Cerebellar nuclear complex (tissue), 1 donor: ENCODE results near the gene STRN4.

Experiments used
- DNase-seq, 2 experiments: peaks; one replicate each; lab custom pipeline; 2025; lab: John Stamatoyannopoulos, UW

Gene STRN4

GRCh38 chr19:46725036-46725820, 21.0 kb downstream of the STRN4 start:
- DNase-seq: no peak

GRCh38 chr19:46724468-46724867, 21.8 kb downstream of the STRN4 start:
- no peak for DNase-seq

- DNase-seq: no peak
Observed at GRCh38 chr19:46723471-46723870, 22.8 kb downstream of the STRN4 start.

DNA sequence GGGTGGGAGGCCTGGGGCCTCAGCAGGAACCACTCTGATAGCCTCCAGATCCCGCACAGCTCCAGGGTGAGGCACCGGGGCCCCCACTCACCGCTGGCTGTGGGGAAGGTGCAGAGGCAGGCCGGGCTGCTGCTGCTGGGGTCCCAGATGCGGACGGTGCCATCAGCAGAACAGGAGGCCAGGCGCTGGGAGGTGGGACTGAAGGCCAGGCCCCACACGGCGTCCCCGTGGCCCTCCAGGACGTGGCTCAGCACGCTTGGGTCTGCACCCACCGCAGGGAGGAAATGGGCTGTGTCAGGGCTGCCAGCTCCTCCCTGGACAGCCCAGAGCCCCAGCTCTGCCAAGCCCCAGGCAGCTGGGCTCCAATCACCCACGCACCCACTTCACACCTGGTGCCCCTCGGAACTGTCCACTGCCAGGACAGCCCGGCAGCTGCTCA, 23.2 kb downstream of the STRN4 start:
- DNase-seq: no peak

GRCh38 chr19:46722421-46723022, 23.7 kb downstream of the STRN4 start:
- DNase-seq: no peak

GRCh38 chr19:46722004-46722380, 24.3 kb downstream of the STRN4 start:
- DNase-seq: no peak

GRCh38 chr19:46721269-46722003, 24.8 kb downstream of the STRN4 start:
- DNase-seq: no peak

GRCh38 chr19:46720503-46721239, 25.6 kb downstream of the STRN4 start:
- DNase-seq: no peak

DNA sequence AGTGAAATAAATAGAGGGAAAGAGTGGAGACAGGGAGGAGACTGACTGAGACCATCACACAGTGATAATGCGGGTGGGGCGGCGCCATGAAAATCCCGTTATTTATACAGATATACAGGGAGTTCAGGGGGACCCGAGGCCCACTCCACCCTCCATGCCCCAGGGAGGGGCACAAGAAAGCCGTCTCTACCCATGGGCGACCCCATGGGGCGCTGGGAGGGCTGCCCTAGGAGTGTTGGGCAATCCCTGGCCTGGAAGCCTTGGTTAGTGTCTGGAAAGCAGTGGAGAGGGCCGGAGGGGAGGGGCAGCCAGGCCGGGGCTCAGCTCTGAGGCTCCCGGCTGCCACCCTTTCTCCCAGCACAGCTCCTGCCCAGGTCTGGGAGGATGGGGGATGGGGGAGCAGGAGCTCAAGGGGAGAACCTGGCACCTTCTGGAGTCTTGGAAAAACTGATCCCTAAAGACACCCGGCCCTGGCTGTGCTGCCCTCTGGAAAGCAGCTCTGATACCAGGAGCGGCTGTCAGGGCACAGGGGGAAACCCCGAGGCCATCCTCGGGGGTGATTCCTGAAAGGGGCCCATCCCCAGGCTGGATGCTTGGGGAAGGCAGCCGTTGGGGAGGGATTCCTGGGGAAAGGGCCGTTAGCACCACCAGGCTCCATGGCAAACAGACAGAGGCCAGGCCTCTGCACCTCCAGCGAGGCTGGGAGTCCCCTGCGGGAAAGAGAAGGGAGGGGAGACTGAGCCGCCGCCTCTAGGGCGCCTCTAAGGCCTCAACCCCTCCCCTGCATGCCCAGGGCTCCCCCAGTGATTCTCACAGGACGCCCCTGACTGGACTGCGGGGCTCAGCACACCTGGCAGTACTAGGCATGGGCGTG, 26.4 kb downstream of the STRN4 start:
- DNase-seq: no peak

- DNase-seq: no peak
Observed at GRCh38 chr19:46718934-46719622, 27.2 kb downstream of the STRN4 start.

DNA sequence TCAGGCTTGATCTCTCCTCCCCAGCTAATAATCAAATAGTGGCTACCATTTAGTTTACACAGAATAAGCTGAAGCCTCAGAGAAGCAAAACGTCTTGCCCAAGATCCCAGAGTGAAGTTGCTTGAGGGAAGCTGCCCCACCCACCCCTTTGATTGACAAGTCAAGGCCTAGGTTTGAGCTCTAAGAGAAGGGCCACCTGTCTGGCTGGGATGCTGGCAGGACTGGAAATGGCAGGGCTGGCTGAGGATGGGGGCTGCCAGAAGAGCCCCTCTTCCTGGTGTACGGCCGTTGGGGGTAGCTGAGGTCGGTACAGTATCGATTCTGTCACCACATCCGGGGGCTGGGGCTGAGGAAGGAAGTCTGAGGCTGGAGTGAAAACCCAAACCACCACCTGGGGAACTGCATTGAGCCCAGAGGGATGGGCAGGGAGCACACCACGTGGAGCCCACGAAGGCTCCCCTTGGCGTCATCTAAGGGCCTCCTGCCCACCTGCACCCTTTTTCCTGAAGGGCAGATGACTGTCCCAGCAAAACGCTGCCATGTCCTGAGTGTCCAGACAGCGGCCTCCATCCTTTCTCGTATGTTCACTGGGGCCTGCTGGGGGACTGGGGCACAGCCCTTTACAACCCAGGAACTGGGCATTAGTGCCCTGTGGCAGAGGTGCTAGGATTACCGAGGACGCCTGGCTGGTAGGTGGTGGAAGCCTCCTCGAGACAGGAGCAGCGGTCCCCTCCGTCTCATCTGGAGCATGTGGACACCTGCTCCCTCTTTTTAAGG, 27.9 kb downstream of the STRN4 start:
- no peak for DNase-seq

GRCh38 chr19:46717716-46718143, 28.5 kb downstream of the STRN4 start:
- DNase-seq: no peak

DNA sequence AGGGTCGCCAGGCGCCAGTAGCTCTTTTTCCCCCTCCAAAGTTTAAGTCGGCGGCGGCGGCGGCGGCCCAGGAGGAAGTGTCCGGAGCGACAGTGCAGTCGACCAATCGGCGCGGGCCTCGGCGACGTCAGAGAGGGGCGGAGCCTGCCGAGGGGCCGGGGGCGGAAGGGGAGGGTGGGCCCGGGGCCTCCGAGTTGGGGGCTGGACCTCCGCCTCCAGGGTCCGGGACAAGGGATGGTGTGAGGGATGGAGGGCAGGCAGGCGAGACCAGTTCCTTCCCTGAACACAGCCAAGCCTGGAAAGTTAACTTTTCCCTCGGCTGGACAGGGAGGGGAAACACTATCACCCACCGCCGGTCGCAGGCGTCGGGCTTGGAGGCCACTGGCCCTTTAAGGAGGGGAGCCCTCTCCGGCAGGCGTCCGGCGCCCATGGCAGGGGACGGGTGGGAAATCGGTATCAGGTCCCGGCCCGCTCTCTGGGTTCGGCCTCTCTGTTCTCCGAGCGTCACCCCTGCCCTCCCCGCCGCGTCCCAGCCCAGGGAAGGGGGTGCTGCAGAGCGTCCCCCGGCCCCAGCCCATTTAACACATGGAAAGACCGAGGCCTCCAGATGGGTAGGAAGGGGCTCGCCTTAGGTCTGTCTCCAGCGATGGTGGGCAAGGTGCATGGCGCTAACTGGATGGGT, 29.1 kb downstream of the STRN4 start, which contains the start of gene PRKD2:
Gene PRKD2, minus strand, starts transcription at position 81 of the 682 bp plus-strand sequence. CDS start 744 bp downstream, outside the sequence.
- no peak for DNase-seq

- DNase-seq: no peak
Observed at GRCh38 chr19:46716672-46717033, 29.6 kb downstream of the STRN4 start.

GRCh38 chr19:46715975-46716671, 30.1 kb downstream of the STRN4 start:
- DNase-seq: no peak

GRCh38 chr19:46715620-46715974, 30.7 kb downstream of the STRN4 start:
- no peak for DNase-seq

DNA sequence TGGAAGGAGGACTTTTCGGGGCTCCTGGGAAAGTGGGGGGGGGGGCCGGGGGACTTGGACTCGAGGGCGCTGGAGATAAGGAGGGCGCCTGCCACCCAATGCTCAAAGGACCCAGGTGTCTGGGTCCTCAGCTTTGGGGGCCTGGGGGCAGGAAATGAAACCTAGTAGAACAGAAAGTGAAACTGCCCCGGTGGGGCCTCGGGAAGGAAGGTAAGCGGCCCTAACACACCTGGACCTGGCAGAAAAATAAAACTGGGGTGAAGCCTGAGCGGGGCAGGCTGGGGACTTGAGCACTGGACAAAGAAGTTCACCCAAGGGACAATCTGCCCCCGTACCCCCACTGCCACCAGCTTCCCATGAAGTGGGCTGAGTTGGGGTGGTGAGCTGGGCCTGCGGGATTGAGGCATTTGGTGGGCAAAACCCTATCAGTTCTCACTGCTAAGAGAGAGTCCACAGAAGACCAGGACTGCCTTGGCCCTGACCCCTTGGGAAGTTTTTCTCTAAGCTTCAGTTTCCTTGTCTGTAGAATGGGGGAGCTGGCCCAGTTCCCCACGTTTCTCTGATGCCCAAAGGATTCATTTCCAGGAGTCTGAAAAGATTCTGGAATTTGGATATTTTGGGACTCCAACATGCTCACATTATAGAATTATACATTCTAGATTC, 31.7 kb downstream of the STRN4 start:
- DNase-seq: no peak
